Stimulated activated effector memory CD8-positive, alpha-beta T cell treated with anti-CD3 and anti-CD28 coated beads, Interleukin-12 subunit alpha, Interleukin-12 subunit beta, amount 100 ng/mL, for 72 hours (primary cell): Measurements from ENCODE around the gene ZNF682.
"Not testable (repeated sequence)": the region's sequence is repeated elsewhere in the genome, so short reads cannot be mapped to it uniquely, and the experiment has no call there.

ENCODE experiments used
- ATAC-seq: fragments of 150-1000 bp; cut with Tn5 transposase; 2 replicates; pipeline ENCODE4 v1.10.0; 2021
- DNase-seq, 2 donors: peaks; one replicate each; pipeline ENCODE4 v3.0.0; 2021 to 2022; ENCODE audit warnings: low spot score in 2 of 2
- H3K27ac Mint-ChIP-seq: one replicate; pipeline ENCODE4 v1.8.0; 2022; ENCODE audit warnings: mild to moderate bottlenecking, mixed read lengths
- H3K36me3 Mint-ChIP-seq: one replicate; pipeline ENCODE4 v1.8.0; 2022; ENCODE audit warnings: mild to moderate bottlenecking, mixed read lengths
- H3K4me1 Mint-ChIP-seq: one replicate; pipeline ENCODE4 v1.8.0; 2022; ENCODE audit warnings: mixed read lengths
- H3K4me3 Mint-ChIP-seq: one replicate; pipeline ENCODE4 v1.8.0; 2022; ENCODE audit warnings: mild to moderate bottlenecking, mixed read lengths
- H3K9me3 Mint-ChIP-seq: one replicate; pipeline ENCODE4 v1.8.0; 2022; ENCODE audit warnings: mixed read lengths

ZNF682 gene

DNA sequence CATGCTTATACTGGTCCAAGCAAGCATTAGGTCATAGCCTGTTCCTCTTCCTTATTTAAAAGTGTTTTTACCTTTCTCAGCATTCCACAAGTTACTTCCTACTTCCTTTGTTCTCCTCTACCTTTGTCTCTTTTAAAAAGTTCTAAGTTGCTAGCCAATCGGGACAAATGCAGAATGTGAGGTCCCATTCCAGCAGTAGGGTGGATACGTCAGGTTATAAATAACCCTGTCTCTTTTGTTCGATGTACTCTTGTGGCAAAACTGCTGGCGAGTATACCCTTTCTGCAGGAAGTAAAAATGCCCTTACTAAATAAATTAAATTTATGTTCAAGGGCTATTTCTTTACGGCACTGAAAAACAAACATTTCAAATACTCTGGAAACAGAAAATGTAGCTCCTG is 6.4 kb upstream of the ZNF682 start:
- H3K9me3 Mint-ChIP-seq, ATAC-seq, H3K4me1 Mint-ChIP-seq, H3K36me3 Mint-ChIP-seq, H3K27ac Mint-ChIP-seq, H3K4me3 Mint-ChIP-seq, DNase-seq: not testable (repeated sequence)

DNA sequence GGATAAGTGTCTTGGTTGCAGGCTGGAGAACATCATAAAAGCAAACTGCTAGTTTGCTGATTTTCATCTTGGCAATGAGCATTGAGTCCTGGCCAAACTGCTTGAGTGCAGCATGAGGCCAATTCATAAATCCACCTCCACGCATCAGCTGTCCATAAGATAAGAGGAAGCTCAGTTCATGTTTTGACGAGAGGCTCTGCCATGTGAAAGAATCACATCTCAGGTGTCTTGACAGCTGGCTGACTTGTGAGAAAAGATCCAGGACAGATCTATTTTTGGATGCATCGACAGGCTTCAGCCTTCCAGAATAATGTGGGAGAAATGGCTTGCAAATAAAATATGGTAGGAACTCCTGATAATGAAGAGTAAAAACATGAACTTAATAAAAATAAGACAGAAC is 5.4 kb upstream of the ZNF682 start:
- no peaks in the 10 kb centered on the region for H3K9me3 Mint-ChIP-seq

DNA sequence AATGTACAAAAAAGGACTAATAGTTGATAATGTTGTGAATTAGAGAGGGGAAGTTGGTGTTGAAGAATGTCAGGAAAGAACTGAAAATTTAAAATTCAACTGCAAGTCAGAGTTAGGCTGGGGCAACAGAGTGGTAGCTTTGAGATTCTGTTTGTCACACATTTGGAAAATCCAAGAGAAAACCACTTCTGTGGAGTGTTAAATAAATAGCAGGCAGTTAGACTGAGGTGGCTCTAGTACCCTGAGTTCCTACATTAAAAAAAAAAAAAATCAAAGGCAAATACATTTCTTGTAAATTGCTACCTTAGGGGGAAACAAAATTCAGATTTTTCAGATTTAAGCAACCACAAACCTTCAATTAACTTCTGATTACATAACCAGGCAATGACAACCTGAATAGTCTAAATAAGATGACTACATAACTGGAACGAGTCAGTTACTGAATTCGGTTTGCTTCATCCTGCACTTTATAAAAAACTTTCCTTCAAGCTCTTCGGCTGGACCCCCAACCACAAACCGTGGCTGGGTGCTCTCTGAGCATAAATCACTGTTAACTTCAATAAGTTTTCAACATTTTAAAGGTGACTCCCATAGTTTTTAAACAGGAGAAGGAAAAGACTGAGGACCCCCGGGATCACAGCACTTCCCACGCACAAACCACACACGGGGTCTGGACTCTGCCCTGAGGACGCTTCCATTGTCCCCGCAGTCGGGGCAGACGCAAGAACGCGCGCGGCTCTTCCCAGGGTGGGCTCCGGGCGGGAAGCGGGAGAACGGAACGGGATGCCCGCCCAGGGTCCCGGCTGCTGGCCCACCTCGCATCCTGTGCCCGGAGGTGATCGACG is 725 bp downstream of the ZNF682 start:
- H3K4me1 Mint-ChIP-seq: peaks cover 6% of the 10 kb centered on the region
- H3K36me3 Mint-ChIP-seq: peaks cover 6% of the 10 kb centered on the region
- peak overlapping the region; percentile 87 for H3K27ac Mint-ChIP-seq
- peak overlapping the region; percentile 84 for H3K4me3 Mint-ChIP-seq
- DNase-seq: no peak
- no peaks in the 10 kb centered on the region for H3K9me3 Mint-ChIP-seq
- no peak for ATAC-seq

More for the DNA sequence above, 5.4 kb upstream of the ZNF682 start:
- no peak overlapping the region for H3K27ac Mint-ChIP-seq
- H3K36me3 Mint-ChIP-seq: no peaks in the 10 kb centered on the region
- H3K4me3 Mint-ChIP-seq: no peak overlapping the region
- no peaks in the 10 kb centered on the region for H3K4me1 Mint-ChIP-seq
- no peak for DNase-seq
- ATAC-seq: no peak

DNA sequence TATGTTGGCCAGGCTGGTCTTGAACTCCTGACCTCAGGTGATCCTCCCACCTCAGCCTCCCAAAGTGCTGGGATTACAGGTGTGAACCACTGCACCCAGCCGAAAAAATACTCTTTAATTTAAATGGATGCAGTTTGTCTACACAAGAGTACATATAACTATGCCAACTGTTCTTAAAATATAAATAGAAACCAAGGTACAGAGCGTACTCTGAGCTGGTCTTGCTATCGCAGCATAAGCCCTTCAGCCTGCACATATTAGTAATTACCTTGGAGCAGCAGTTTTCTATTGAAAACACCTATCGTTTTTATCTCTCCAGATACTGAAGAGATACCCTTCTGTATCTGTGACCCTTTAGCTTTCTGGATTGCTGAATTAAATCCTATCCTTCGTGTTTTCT is 3.4 kb downstream of the ZNF682 start:
- H3K4me3 Mint-ChIP-seq: no peak overlapping the region
- H3K36me3 Mint-ChIP-seq: peaks cover 6% of the 10 kb centered on the region
- H3K9me3 Mint-ChIP-seq: no peaks in the 10 kb centered on the region
- peaks cover 6% of the 10 kb centered on the region for H3K4me1 Mint-ChIP-seq
- H3K27ac Mint-ChIP-seq: no peak overlapping the region
- no peak for ATAC-seq
- DNase-seq: no peak

DNA sequence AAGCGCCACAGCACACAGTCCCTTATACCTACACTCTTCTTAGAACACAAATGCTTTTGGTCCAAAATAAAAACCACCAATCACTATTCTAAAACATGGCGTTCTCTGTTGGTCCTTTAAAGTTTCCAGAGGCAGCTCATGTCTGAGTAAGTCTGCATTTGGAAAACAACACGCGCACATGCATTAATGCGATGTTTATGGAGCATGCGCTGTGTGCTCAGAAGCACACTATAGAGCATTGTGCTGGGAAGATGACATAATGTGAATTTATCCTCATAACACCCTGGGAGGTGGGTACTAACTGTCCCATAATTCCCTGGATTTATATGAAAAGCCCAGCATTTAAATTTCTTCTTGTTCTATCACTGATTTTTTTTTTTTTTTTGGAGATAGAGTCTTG is 10.7 kb downstream of the ZNF682 start:
- no peaks in the 10 kb centered on the region for H3K4me1 Mint-ChIP-seq
- DNase-seq (no peak), ATAC-seq (no peak)
- no peak overlapping the region for H3K27ac Mint-ChIP-seq
- peaks cover 7% of the 10 kb centered on the region for H3K36me3 Mint-ChIP-seq
- no peak overlapping the region for H3K4me3 Mint-ChIP-seq
- no peaks in the 10 kb centered on the region for H3K9me3 Mint-ChIP-seq

DNA sequence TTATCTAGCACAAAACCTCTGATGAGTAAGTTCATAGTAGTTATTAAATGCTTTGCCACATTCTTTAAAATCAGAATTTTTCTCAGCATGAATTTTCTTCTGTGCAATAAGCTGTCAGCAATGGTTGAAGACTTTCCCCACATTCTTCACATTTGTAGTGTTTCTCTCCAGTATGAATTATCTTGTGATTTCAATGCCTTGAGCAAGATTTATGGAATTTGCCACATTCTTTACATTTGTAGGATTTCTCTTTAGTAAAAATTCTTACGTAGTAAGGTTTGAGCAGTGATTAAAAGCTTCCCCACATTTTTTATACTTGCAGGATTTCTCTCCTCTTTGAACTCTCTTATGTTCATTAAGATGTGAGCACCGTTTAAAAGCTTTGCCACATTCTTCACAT is 33.6 kb downstream of the ZNF682 start:
- Mint-ChIP-seq H3K27ac (no peak overlapping the region), H3K36me3 (peaks cover 15% of the 10 kb centered on the region), H3K9me3 (peaks cover 15% of the 10 kb centered on the region), H3K4me1 (no peaks in the 10 kb centered on the region), H3K4me3 (no peak overlapping the region)
- ATAC-seq (no peak), DNase-seq (no peak)

DNA sequence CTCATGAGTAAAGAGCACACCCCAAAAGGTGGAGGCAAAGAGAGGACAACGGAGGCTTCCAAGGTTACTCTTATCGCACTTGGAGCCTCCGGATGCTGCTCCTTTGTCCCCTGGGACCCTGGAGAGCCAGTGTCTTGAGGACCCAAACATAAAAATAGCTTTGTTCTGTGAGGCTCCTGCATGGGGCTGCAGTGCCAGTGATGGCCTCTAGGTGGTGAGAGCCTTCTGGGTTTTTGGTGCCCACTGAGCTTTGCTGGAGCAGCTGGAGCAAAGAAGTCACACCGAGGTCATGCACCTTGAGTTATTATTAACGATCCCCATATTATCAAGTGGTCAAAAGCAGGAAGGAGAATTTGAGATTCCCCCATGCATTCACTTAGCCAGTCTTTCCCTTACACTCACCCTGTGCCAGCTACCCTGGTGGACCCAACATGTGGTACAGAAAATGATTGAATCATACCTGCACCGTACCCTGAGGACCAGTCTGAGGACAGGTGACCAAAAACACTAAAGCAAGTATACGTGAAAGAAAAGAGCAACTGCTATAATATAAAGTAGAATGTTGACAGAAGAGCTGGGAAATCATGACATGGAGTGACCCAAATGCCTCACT is 41.5 kb downstream of the ZNF682 start:
- Mint-ChIP-seq H3K4me1 (no peaks in the 10 kb centered on the region), H3K4me3 (no peak overlapping the region), H3K27ac (no peak overlapping the region), H3K36me3 (no peaks in the 10 kb centered on the region), H3K9me3 (no peaks in the 10 kb centered on the region)
- DNase-seq (peak; percentile 32 to 74), ATAC-seq (peak; percentile 50)

DNA sequence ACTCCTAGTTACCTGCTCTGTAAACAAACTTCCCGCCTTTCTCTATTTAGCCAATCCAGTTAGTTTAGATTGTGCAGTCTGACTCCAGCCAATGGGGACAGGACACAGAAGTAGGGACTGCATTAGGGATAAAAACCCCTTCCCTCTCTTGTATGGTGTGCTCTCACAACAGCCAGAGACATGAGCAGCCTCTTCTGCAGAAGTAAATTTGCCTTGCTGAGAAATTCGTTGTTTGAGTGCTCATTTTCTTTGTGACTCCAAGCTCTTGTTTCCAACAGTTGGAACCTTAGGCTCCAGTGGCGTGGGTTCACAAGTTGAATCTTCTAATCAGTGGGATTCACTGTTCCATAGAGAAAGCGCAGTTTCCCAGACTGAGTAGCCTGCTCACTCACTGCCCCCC is 72.4 kb downstream of the ZNF682 start:
- DNase-seq (no peak), ATAC-seq (no peak)
- peaks cover 23% of the 10 kb centered on the region for H3K9me3 Mint-ChIP-seq
- H3K36me3 Mint-ChIP-seq: no peaks in the 10 kb centered on the region
- no peaks in the 10 kb centered on the region for H3K4me1 Mint-ChIP-seq
- no peak overlapping the region for H3K27ac Mint-ChIP-seq
- H3K4me3 Mint-ChIP-seq: no peak overlapping the region

DNA sequence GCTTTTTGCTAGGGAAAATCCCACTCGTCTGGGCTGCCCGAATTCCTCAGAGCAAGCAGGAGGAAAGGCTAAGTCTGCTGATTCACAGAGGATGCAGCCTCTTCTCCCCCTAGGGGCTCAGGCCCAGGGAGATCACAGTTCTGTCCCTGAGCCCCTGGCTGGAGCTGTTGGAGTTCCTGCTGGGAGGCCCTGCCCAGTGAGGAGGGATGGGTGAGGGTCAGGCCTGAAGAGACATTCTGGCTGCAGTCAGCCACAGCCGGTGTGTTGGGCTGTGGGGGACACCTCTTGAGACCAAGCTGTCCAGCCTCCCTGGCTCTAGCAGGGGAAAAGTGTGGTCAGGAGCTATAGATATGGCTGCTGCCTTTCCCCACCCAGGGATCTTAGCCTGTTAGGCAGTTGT is 73.2 kb downstream of the ZNF682 start:
- ATAC-seq, H3K27ac Mint-ChIP-seq, H3K4me1 Mint-ChIP-seq, DNase-seq, H3K36me3 Mint-ChIP-seq, H3K4me3 Mint-ChIP-seq: not testable (repeated sequence)
- peaks cover 23% of the 10 kb centered on the region for H3K9me3 Mint-ChIP-seq

DNA sequence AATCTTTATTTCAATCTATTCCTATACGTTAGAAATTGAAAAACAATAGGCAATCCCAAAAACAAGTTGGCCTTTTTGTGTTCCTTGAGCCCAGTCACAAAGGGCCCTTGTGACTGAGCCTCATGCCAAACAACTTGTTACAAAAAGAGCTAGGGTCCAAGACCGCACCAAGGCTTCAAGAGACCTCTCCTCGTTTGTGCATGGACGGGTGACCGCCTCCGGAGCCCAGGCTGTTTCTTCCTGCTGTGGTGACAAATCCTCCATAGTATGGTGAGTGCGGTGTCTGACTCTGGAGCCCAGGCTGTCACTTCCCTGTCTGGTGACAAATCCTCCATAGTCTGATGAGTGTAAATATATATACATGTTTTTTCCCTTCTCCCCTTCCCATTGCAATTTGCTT is 74.9 kb downstream of the ZNF682 start:
- H3K4me3 Mint-ChIP-seq: no peak overlapping the region
- DNase-seq (no peak), ATAC-seq (no peak)
- no peaks in the 10 kb centered on the region for H3K36me3 Mint-ChIP-seq
- no peak overlapping the region for H3K27ac Mint-ChIP-seq
- H3K4me1 Mint-ChIP-seq: no peaks in the 10 kb centered on the region
- H3K9me3 Mint-ChIP-seq: peaks cover 21% of the 10 kb centered on the region

DNA sequence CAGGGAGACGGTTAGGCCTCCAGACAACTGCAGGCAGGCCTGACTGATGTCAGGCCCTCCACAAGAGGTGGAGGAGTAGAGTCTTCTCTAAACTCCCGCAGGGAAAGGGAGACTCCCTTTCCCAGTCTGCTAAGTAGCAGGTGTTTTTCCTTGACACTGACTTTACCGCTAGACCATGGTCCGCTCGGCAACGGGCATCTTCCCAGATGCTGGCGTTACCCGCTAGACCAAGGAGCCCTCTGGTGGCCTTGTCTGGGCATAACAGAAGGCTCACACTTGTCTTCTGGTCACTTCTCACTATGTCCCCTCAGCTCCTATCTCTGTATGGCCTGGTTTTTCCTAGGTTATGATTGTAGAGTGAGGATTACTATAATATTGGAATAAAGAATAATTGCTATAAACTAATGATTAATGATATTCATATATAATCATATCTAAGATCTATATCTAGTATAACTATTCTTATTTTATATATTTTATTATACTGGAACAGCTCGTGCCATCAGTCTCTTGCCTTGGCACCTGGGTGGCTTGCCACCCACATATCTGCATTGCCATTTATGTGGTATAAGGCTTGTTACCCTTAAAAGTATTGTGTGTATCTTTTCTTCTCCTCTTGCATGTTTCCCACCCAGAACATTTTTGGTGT is 80.0 kb downstream of the ZNF682 start:
- H3K4me3 Mint-ChIP-seq, H3K9me3 Mint-ChIP-seq, H3K27ac Mint-ChIP-seq, ATAC-seq, H3K4me1 Mint-ChIP-seq, H3K36me3 Mint-ChIP-seq: not testable (repeated sequence)
- DNase-seq: peak; percentile 50 to 82

DNA sequence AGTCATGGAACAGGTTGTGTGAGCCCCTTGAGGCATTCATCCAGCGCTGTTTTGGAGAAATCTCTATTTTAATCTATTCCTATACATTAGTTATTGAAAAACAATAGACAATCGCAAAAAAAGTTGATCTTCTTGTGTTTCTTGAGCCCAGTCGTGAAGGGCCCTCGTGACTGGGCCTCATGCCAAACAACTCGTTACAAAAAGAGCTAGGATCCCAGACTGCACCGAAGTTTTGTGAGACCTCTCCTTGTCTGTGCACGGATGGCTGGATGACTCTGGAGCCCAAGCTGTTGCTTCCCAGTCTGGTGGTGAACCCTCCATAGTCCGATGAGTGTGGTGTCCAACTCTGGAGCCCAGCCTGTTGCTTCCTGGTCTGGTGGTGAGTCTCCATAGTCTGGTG is 81.5 kb downstream of the ZNF682 start:
- ATAC-seq, H3K9me3 Mint-ChIP-seq, H3K4me1 Mint-ChIP-seq, H3K4me3 Mint-ChIP-seq, H3K36me3 Mint-ChIP-seq, H3K27ac Mint-ChIP-seq, DNase-seq: not testable (repeated sequence)

DNA sequence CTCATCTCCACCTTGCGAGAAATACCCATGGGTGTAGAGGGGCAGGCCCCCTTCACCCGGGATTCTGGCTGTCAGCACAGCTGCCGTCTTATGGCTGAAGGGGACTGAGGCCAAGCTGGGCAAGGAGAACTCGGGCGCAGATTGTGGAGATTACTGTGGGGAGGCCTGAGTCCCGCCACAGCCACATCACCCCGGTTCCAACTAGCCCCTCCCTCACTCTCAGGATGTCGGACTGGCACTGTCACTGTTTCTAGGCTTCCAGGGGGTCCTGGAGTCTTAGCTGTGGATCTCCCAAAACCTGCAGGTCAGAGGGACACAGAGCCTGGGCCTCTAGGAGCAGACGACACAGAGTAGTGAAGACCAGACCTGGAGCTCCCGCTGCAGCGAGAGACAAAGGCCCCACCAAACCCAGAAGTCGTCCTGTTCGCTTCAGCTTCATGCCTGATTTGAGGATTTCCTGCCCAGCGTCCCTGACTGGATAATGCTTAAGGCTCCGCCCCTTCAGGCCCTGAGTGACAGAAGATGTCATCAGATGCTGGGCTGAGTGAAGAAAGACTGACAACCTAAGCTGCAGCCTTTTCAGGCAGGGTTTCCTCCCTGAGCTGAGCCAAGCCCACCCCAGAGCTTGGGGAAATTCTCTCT is 82.8 kb downstream of the ZNF682 start:
- Mint-ChIP-seq H3K36me3 (no peaks in the 10 kb centered on the region), H3K4me1 (peaks cover 6% of the 10 kb centered on the region), H3K9me3 (no peaks in the 10 kb centered on the region), H3K27ac (no peak overlapping the region), H3K4me3 (no peak overlapping the region)
- DNase-seq (no peak), ATAC-seq (no peak)

DNA sequence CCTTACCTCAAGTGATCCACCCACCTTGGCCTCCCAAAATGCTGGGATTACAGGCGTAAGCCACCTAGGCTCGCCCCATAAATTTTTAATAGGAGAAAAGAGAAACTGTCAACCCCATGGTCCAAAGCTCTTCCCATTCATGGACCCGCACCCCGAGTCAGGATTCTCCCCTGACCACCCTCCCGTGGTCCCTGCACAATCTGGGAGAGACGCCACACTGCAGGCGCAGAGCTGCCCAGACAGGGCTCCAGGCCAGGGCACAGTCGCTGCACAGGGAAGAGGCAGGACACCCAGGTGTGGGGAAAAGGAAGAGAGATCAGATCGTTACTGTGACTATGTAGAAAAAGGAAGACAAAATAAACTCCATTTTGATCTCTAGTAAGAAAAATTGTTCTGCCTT is 84.1 kb downstream of the ZNF682 start:
- ATAC-seq (no peak), DNase-seq (no peak)
- no peak overlapping the region for H3K4me3 Mint-ChIP-seq
- no peaks in the 10 kb centered on the region for H3K9me3 Mint-ChIP-seq
- no peak overlapping the region for H3K27ac Mint-ChIP-seq
- no peaks in the 10 kb centered on the region for H3K36me3 Mint-ChIP-seq
- peaks cover 6% of the 10 kb centered on the region for H3K4me1 Mint-ChIP-seq
